ENCODE data around the gene ZNF766. TPM values are rescaled to one million over a fixed set of nuclear protein-coding genes. Genes with fewer than 3 reads are reported as not detected.

The ZNF766 gene
- total RNA-seq, 1 donor from 2014 or later = 16.4 TPM

GRCh38 chr19:52273301-52273700, 3.9 kb downstream of the ZNF766 start:
- H3K9me3 Mint-ChIP-seq (ENCODE audit: unreplicated experiment) = peaks cover 9% of the 10 kb centered on the region
- H3K27me3 Mint-ChIP-seq (ENCODE audit: unreplicated experiment) = peaks cover 8% of the 10 kb centered on the region
- peaks cover 15% of the 10 kb centered on the region for H3K4me1 Mint-ChIP-seq (ENCODE audit: unreplicated experiment)
- peaks cover 34% of the 10 kb centered on the region for H3K36me3 Mint-ChIP-seq (ENCODE audit: low read depth, unreplicated experiment)
- DNase-seq (ENCODE audit: low spot score) = no peak
- H3K27ac Mint-ChIP-seq (ENCODE audit: unreplicated experiment) = no peak overlapping the region
- peak overlapping the region; percentile 80 for H3K4me3 Mint-ChIP-seq (ENCODE audit: unreplicated experiment)
- TF ChIP-seq CTCF (IDR thresholded peaks at IDR 0.05; ENCODE audit: unreplicated experiment) = no peak

- no peak for TF ChIP-seq CTCF (IDR thresholded peaks at IDR 0.05; ENCODE audit: unreplicated experiment)
- Mint-ChIP-seq H3K27ac (ENCODE audit: unreplicated experiment) (no peak overlapping the region), H3K27me3 (ENCODE audit: unreplicated experiment) (peaks cover 7% of the 10 kb centered on the region), H3K36me3 (ENCODE audit: low read depth, unreplicated experiment) (peaks cover 41% of the 10 kb centered on the region), H3K4me1 (ENCODE audit: unreplicated experiment) (peaks cover 14% of the 10 kb centered on the region), H3K9me3 (ENCODE audit: unreplicated experiment) (peaks cover 9% of the 10 kb centered on the region), H3K4me3 (ENCODE audit: unreplicated experiment) (peak overlapping the region; percentile 68)
- no peak for DNase-seq (ENCODE audit: low spot score)
Observed at GRCh38 chr19:52274191-52274590, 4.8 kb downstream of the ZNF766 start.

- no peak for TF ChIP-seq CTCF (IDR thresholded peaks at IDR 0.05; ENCODE audit: unreplicated experiment)
- Mint-ChIP-seq H3K4me1 (ENCODE audit: unreplicated experiment) (peaks cover 3% of the 10 kb centered on the region), H3K36me3 (ENCODE audit: low read depth, unreplicated experiment) (peaks cover 33% of the 10 kb centered on the region), H3K4me3 (ENCODE audit: unreplicated experiment) (no peak overlapping the region), H3K27ac (ENCODE audit: unreplicated experiment) (no peak overlapping the region), H3K9me3 (ENCODE audit: unreplicated experiment) (peaks cover 9% of the 10 kb centered on the region), H3K27me3 (ENCODE audit: unreplicated experiment) (no peaks in the 10 kb centered on the region)
- DNase-seq (ENCODE audit: low spot score) = no peak
Observed at GRCh38 chr19:52275988-52276387, 6.6 kb downstream of the ZNF766 start.

- Mint-ChIP-seq H3K4me3 (ENCODE audit: unreplicated experiment) (no peak overlapping the region), H3K27me3 (ENCODE audit: unreplicated experiment) (no peaks in the 10 kb centered on the region), H3K27ac (ENCODE audit: unreplicated experiment) (no peak overlapping the region), H3K4me1 (ENCODE audit: unreplicated experiment) (no peaks in the 10 kb centered on the region), H3K36me3 (ENCODE audit: low read depth, unreplicated experiment) (peaks cover 25% of the 10 kb centered on the region), H3K9me3 (ENCODE audit: unreplicated experiment) (peaks cover 9% of the 10 kb centered on the region)
- TF ChIP-seq CTCF (IDR thresholded peaks at IDR 0.05; ENCODE audit: unreplicated experiment) = no peak
- no peak for DNase-seq (ENCODE audit: low spot score)
Observed at GRCh38 chr19:52277471-52277870, 8.1 kb downstream of the ZNF766 start.

GRCh38 chr19:52286256-52286655, 16.9 kb downstream of the ZNF766 start:
- DNase-seq (ENCODE audit: low spot score) = no peak
- Mint-ChIP-seq H3K4me3 (ENCODE audit: unreplicated experiment) (peak overlapping the region; percentile 25), H3K27ac (ENCODE audit: unreplicated experiment) (no peak overlapping the region), H3K36me3 (ENCODE audit: low read depth, unreplicated experiment) (peaks cover 53% of the 10 kb centered on the region), H3K27me3 (ENCODE audit: unreplicated experiment) (no peaks in the 10 kb centered on the region), H3K4me1 (ENCODE audit: unreplicated experiment) (no peaks in the 10 kb centered on the region), H3K9me3 (ENCODE audit: unreplicated experiment) (no peaks in the 10 kb centered on the region)
- no peak for TF ChIP-seq CTCF (IDR thresholded peaks at IDR 0.05; ENCODE audit: unreplicated experiment)
